ENCODE results near the gene CNIH3.

GRCh38 chr1:224617410-224618355 lies 1.6 kb downstream of the CNIH3 start:
- TF ChIP-seq CTCF (IDR thresholded peaks at IDR 0.05; ENCODE audit: low read depth, low read length) (no peak), POLR2A (IDR thresholded peaks at IDR 0.05; ENCODE audit: extremely low read depth, insufficient read length) (no peak), MYC (IDR thresholded peaks at IDR 0.05; ENCODE audit: low read depth, low read length) (no peak), MAX (IDR thresholded peaks at IDR 0.05; ENCODE audit: low read depth, low read length) (no peak)
